Calu3 (cell line): Measurements from ENCODE around the gene GABRD. TPM values are rescaled to one million over a fixed set of nuclear protein-coding genes. Genes with fewer than 3 reads are reported as not detected.
"Not testable (repeated sequence)": the region's sequence is repeated elsewhere in the genome, so short reads cannot be mapped to it uniquely, and the experiment has no call there.

Experiments
- BruUV-seq: library from RNA; stranded (reverse); fragments of 400-500 nt; replicated peaks from 2 replicates; lab custom pipeline; 2021; lab: Mats Ljungman, UMichigan
- CTCF ChIA-PET: fragments of 300-600 bp; sonication (Branson Sonifier 250); formaldehyde crosslinking; loops from one replicate; lab custom pipeline; 2022; ENCODE audit warnings: antibody characterized with exemption; lab: Charles Lee
- DNase-seq: peaks from one replicate; pipeline ENCODE4 v3.0.0; 2022
- H3K27ac Mint-ChIP-seq: one replicate; pipeline ENCODE4 v1.8.0; 2022; ENCODE audit warnings: mixed read lengths; ENCODE audit not compliant: unreplicated experiment
- H3K27me3 Mint-ChIP-seq: one replicate; pipeline ENCODE4 v1.8.0; 2022; ENCODE audit warnings: mixed read lengths; ENCODE audit not compliant: unreplicated experiment
- H3K36me3 Mint-ChIP-seq: one replicate; pipeline ENCODE4 v1.8.0; 2022; ENCODE audit warnings: mild to moderate bottlenecking, moderate library complexity, mixed read lengths; ENCODE audit not compliant: insufficient read depth, unreplicated experiment
- H3K4me1 Mint-ChIP-seq: one replicate; pipeline ENCODE4 v1.8.0; 2022; ENCODE audit warnings: mild to moderate bottlenecking, low read depth, mixed read lengths; ENCODE audit not compliant: unreplicated experiment
- H3K4me3 Mint-ChIP-seq: one replicate; pipeline ENCODE4 v1.8.0; 2022; ENCODE audit warnings: mild to moderate bottlenecking, low read depth, moderate library complexity, mixed read lengths; ENCODE audit not compliant: unreplicated experiment
- H3K9me3 Mint-ChIP-seq: one replicate; pipeline ENCODE4 v1.8.0; 2022; ENCODE audit warnings: low read depth, mixed read lengths; ENCODE audit not compliant: unreplicated experiment
- intact Hi-C: fragments of 100-400 bp; cut with micrococcal nuclease; formaldehyde crosslinking; loops from one replicate; pipeline ENCODE4 v1.10.0; 2022; ENCODE audit not compliant: unreplicated experiment
- total RNA-seq: library from RNA; stranded (reverse); gene quantifications from 2 replicates; pipeline ENCODE4 v1.2.3, GENCODE V29; 2022
- TF ChIP-seq, protein P1 (sequence below): fragments of 200-600 bp; IDR thresholded peaks from one replicate; pipeline ENCODE4 v1.8.0; 2022; ENCODE audit warnings: antibody characterized with exemption; ENCODE audit not compliant: unreplicated experiment

GABRD gene
- total RNA-seq, 1 experiment from 2014 or later = not detected

DNA sequence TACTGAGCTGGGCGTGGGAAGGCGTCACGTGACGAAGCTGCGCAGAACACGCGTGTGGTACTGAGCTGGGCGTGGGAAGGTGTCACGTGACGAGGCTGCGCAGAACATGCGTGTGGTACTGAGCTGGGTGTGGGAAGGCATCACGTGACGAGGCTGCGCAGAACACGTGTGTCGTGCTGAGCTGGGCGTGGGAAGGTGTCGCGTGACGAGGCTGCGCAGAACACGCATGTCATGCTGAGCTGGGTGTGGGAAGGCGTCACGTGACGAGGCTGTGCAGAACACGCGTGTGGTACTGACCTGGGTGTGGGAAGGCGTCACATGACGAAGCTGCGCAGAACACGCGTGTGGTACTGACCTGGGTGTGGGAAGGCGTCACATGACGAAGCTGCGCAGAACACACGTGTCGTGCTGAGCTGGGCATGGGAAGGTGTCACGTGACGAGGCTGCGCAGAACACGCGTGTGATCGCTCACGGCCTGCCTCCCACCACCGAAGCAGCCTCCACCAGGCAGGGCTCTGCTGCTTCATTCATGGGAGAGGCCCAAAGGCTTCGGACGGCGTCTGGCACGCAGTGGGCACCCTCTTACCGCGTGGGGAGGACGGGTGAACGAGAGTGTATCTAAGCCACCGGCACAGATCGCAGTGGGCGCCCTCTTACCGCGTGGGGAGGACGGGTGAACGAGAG lies 39.5 kb upstream of the GABRD start:
- H3K36me3 Mint-ChIP-seq = peaks cover 8% of the 10 kb centered on the region
- no peak for DNase-seq
- CTCF ChIA-PET = no interaction called here
- H3K9me3 Mint-ChIP-seq = no peaks in the 10 kb centered on the region
- no peaks in the 10 kb centered on the region for H3K4me1 Mint-ChIP-seq
- TF ChIP-seq, protein P1, sequence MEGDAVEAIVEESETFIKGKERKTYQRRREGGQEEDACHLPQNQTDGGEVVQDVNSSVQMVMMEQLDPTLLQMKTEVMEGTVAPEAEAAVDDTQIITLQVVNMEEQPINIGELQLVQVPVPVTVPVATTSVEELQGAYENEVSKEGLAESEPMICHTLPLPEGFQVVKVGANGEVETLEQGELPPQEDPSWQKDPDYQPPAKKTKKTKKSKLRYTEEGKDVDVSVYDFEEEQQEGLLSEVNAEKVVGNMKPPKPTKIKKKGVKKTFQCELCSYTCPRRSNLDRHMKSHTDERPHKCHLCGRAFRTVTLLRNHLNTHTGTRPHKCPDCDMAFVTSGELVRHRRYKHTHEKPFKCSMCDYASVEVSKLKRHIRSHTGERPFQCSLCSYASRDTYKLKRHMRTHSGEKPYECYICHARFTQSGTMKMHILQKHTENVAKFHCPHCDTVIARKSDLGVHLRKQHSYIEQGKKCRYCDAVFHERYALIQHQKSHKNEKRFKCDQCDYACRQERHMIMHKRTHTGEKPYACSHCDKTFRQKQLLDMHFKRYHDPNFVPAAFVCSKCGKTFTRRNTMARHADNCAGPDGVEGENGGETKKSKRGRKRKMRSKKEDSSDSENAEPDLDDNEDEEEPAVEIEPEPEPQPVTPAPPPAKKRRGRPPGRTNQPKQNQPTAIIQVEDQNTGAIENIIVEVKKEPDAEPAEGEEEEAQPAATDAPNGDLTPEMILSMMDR = no peak
- intact Hi-C loops = no loop called here
- H3K27ac Mint-ChIP-seq = no peak overlapping the region
- no TSS peak for BruUV-seq
- no peak overlapping the region for H3K4me3 Mint-ChIP-seq
- H3K27me3 Mint-ChIP-seq = peaks cover 27% of the 10 kb centered on the region

DNA sequence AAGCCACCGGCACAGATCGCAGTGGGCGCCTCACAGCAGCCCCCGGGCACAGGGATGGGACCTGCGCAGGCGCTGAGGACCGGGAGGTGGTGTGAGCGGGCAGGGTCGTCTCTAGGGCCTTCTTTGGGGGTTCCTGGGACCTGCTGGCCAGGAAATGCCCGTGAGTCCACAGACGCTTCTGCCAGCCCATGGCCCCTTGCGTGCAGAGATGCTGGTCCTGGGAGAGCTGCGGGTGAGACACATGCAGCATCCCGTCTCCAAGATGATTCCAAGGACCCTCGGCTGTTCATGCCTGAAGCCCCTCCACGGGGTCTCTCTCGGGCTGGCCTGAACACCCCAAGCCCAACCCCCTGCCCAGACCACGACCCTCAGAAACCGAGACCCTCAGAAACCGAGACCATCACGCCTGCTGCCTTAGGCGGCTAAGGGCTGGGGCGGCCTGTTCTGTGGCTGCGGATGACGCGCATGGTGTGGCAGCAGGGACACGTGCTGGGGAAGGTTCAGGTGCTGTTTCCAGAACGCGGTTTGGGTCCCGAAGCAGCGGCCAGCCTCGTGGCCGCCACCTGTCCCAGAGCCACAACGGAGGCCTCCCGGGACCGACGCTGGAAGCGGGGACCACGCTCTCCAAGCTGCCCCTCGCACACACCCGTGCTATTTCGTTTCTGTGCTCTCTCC lies 38.5 kb upstream of the GABRD start:
- Mint-ChIP-seq H3K9me3 (no peaks in the 10 kb centered on the region), H3K27ac (no peak overlapping the region), H3K4me1 (no peaks in the 10 kb centered on the region), H3K27me3 (peaks cover 18% of the 10 kb centered on the region), H3K4me3 (no peak overlapping the region), H3K36me3 (peaks cover 8% of the 10 kb centered on the region)
- intact Hi-C loops = no loop called here
- TF ChIP-seq, protein P1 = no peak
- no TSS peak for BruUV-seq
- DNase-seq = no peak
- CTCF ChIA-PET = no interaction called here

DNA sequence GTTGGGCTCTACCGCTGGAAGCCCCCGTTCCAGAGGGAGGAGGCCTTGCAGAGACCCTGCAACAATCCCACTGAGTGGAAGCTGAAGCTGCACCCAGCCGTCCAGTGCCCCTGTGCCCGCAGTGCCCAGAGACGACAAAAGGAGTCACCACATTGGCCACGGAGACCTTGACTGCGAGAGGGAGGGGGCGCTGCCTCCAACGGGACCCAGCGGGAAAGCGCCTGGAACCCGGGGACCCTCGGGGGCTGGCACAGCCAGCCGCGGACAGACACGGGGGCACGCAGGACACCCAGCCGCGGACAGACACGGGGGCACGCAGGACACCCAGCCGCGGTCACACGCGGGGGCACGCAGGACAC lies 38.0 kb upstream of the GABRD start:
- no peak for DNase-seq
- no TSS peak for BruUV-seq
- H3K27me3 Mint-ChIP-seq = peaks cover 16% of the 10 kb centered on the region
- no peak overlapping the region for H3K4me3 Mint-ChIP-seq
- no peak overlapping the region for H3K27ac Mint-ChIP-seq
- H3K9me3 Mint-ChIP-seq = no peaks in the 10 kb centered on the region
- intact Hi-C loops = no loop called here
- H3K36me3 Mint-ChIP-seq = peaks cover 8% of the 10 kb centered on the region
- CTCF ChIA-PET = no interaction called here
- TF ChIP-seq, protein P1 = no peak
- no peaks in the 10 kb centered on the region for H3K4me1 Mint-ChIP-seq

DNA sequence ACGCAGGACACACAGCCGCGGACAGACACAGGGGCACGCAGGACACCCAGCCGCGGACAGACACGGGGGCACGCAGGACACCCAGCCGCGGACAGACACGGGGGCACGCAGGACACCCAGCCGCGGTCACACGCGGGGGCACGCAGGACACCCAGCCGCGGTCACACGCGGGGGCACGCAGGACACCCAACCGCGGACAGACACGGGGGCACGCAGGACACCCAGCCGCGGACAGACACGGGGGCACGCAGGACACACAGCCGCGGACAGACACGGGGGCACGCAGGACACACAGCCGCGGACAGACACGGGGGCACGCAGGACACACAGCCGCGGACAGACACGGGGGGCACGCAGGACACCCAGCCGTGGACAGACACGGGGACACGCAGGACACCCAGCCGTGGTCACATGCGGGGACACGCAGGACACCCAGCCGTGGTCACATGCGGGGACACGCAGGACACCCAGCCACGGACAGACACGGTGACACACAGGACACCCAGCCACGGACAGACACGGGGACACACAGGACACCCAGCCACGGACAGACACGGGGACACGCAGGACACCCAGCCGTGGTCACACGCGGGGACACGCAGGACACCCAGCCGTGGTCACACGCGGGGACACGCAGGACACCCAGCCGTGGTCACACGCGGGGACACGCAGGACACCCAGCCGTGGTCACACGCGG lies 37.4 kb upstream of the GABRD start:
- H3K9me3 Mint-ChIP-seq, H3K36me3 Mint-ChIP-seq, BruUV-seq, H3K27ac Mint-ChIP-seq, CTCF ChIA-PET, H3K4me1 Mint-ChIP-seq, H3K4me3 Mint-ChIP-seq, DNase-seq, intact Hi-C loops: not testable (repeated sequence)
- H3K27me3 Mint-ChIP-seq = peaks cover 16% of the 10 kb centered on the region
